ENCODE data around the gene CTBP1. TPM values are rescaled to one million over a fixed set of nuclear protein-coding genes. Genes with fewer than 3 reads are reported as not detected.

CTBP1 gene
- total RNA-seq, 4 donors from 2014 or later, result 89.9 to 169 (median 107) TPM

DNA sequence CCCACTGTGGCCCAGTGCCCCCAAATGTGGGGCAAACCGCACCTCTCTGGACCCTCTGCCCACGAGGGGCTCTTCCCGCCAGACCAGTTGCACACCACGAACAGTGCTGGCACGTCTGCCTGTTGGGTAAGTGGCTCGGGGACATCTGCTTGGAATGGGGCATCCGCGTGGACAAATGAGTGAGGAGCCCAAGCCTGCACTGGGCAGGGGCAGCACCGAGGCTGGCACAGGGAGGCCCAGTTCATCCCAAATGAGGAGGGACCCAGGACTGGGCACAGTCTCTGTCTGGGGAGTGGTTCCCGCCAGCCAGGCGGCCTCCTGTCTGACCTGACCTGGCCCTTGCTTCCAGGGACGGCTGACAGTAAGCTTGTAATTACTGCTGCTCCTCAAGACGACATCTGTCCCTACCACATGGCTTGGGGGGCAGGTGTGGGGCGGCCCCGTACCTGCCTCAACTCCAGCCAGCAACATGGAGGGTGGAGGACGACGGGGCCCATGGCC is 79.7 kb downstream of the CTBP1 start:
- TF ChIP-seq, protein P1, sequence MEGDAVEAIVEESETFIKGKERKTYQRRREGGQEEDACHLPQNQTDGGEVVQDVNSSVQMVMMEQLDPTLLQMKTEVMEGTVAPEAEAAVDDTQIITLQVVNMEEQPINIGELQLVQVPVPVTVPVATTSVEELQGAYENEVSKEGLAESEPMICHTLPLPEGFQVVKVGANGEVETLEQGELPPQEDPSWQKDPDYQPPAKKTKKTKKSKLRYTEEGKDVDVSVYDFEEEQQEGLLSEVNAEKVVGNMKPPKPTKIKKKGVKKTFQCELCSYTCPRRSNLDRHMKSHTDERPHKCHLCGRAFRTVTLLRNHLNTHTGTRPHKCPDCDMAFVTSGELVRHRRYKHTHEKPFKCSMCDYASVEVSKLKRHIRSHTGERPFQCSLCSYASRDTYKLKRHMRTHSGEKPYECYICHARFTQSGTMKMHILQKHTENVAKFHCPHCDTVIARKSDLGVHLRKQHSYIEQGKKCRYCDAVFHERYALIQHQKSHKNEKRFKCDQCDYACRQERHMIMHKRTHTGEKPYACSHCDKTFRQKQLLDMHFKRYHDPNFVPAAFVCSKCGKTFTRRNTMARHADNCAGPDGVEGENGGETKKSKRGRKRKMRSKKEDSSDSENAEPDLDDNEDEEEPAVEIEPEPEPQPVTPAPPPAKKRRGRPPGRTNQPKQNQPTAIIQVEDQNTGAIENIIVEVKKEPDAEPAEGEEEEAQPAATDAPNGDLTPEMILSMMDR (IDR thresholded peaks at IDR 0.05; ENCODE audit: low read depth), result no peak

DNA sequence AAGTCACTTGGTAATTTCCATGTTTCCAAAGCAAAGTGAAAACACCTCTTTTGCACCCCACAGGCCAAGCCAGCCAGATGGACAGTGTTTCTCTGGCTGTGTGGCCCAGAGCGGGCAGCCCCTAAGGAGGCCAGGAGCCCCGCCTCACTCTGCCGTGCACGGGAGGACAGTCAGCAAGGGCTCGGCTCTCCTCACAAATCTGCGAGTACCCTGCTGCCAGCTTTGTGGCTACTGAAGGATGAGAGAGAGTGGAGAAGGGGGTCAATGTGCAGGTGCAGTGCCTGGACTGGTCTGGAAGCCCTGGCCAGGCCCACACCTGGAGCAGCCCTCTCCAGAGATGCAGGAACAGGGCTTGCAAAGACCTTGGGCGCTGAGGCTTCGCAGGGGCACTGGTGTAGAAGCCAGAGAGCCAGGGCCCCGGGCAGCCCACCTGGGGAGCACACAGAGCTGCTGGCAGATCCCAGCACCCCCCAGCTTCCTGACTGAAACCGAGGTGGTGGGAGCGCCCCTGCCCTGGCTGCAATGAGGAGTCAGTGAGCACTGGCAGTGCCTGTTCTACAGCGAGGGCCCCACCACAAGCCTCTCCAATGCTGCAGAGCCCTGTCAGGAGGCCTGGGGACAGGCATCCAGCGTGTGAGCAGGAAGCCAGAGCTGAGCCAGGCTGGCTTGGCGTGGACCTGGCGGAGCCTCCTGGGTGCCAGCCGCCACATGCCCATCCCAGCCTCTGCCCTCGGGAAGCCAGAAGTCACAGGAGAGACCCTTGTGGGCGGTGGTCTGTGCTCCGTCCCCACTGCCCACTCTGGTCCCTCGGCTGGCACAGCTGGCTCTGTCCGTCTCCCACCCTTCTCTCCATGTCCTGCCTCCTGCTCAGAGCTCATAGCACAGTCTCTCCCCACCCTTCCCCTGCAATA is 80.5 kb downstream of the CTBP1 start:
- TF ChIP-seq, protein P1 (IDR thresholded peaks at IDR 0.05; ENCODE audit: low read depth), result no peak

DNA sequence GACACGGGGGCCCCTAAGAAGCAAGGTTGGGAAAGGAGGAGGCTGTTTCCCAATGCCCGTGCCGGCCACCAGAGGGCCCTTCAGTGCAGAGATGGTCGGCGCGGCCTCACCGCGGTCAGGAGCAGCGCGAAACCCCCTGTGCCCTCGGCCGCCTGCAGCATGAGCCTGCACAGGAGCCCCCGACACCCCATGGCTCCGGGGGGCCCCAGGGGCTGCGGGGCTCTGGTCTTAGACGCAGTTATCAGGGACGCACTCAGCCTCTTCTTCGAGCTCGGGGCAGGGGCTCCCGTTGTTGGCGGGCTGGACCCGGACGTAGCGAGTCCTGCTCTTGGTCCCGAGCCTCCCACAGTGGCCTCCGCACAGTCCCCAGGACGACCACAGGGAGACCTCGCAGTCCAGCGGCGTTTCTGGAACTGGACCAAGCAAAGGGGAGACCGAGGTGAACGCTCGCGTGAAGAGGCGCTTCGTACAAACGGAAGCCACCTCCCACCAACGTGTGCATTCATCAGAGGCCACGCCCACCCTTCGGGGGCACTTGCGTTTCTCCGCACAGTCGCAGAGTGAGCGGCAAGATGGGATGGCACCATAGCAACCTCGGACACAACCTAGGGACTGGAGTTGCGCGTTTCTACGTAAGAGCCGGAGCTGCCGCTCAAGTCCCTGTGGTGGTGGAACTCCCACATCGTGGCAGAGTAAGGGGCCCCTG is 81.5 kb downstream of the CTBP1 start:
- TF ChIP-seq, protein P1 (IDR thresholded peaks at IDR 0.05; ENCODE audit: low read depth), result no peak

DNA sequence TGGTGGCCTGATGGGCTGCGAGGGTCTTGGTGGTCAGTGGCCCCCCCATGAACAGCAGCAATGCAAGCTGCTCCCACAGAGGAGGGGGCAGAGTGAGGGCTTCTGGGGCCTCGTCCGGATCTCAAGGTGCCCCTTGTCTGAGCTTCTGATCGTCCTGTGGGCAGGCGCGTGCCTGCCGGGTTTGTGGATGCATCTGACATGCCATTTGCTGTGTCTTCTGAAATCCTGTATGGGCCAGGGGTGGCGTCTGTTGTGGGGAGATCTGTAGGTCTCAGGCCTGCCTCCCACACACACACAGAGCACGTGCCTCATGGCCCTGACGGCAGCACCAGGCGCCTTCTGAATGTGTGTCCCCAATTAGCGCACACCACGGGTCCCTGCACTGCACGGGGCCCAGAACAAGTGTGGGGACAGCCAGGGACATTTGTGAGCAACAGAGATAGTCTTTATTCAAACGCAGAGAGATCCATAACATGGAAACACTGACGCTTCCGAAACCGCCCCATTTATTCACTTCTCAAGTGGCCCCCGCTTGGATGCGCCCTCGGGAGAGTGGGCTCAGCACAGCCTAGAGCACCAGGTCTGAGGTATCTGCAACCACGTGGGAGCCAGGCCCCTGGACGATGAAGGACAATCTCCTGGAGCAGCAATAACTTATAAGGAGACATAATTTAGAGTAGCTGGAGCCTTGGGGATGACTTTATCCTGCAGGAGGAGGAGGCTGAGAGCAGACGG is 82.3 kb downstream of the CTBP1 start:
- TF ChIP-seq, protein P1 (IDR thresholded peaks at IDR 0.05; ENCODE audit: low read depth), result no peak

DNA sequence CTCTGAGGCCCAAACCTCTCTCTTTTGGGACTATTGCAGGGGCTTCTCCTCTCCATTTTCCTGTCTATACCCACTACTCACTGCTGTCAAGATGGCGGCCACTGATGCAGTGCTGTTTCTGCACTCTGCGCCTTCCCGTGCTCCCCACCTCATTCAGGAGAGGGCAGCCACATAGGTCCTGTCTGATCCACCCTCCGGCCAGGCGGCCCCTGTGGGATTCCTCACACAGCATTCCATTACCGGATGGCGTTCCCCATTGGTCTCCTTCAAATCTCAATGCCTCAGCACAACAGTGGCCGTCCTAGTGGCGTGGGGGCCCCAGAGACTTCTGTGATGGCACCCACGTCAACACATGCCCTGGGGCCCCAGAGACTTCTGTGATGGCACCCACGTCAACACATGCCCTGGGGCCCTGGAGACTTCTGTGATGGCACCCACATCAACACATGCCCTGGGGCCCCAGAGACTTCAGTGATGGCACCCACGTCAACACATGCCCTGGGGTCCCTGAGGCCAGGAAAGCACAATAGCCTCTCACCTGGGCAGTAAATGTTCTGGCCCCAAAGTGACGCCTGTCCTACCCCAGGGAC is 83.9 kb downstream of the CTBP1 start:
- TF ChIP-seq, protein P1 (IDR thresholded peaks at IDR 0.05; ENCODE audit: low read depth), result no peak

DNA sequence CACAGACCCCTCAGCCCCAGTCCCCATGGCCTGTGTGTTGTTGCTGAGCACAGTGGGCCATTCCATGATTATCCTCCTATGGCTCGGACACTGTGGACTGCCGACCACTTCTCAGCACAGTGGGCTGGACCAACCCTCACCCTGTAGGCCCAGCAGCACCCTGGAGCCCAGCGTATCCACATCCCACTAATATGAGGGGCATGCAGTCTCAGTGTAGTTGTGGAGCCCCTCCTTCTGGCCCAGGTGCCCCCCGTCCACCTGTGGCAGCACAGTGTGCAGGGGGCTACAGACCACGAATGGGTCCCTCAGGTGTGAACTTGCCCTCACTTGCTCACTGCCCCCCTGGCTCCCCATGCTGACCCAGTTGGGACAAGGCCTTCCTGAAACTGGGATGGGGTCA is 84.5 kb downstream of the CTBP1 start:
- TF ChIP-seq, protein P1 (IDR thresholded peaks at IDR 0.05; ENCODE audit: low read depth), result no peak
